ENCODE measurements around the gene TALDO1.

GRCh38 chr11:720017-720641 lies 27.1 kb upstream of the TALDO1 start:
- TF ChIP-seq CTCF (conservative IDR thresholded peaks at IDR 0.05) (no peak), EZH2 (IDR thresholded peaks at IDR 0.05; ENCODE audit: low read depth) (no peak)

All from PC-9 (cell line).